Stimulated activated CD8-positive, alpha-beta memory T cell treated with anti-CD3 and anti-CD28 coated beads, Interleukin-4, amount 100 ng/mL, for 4 hours (primary cell): ENCODE results near the gene FHOD3.

Experiments
- DNase-seq, 2 donors: peaks; one replicate each; pipeline ENCODE4 v3.0.0-alpha.2; 2020; ENCODE audit warnings: low read depth in 2 of 2, low spot score in 1 of 2

The FHOD3 gene

DNA sequence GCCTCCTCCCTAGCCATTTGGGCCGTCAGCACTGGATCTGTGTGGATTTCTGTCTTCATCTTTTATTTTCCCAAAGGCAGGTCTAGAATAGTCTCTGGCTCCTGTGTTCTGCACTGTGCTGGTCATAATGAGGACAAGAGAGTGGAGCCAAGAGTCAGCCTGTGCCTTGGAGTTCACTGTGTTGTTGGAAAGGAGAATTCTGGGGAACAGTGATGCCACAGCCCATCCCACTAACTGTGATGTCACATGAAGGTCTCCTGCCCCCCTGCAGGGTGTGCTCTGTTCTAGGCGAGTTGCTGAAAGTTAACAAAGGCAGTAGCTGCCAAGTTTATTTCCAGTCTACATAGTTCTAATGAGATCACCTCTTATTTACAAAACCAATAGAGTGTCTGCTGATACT lies 282.8 kb downstream of the FHOD3 start:
- DNase-seq = no peak

DNA sequence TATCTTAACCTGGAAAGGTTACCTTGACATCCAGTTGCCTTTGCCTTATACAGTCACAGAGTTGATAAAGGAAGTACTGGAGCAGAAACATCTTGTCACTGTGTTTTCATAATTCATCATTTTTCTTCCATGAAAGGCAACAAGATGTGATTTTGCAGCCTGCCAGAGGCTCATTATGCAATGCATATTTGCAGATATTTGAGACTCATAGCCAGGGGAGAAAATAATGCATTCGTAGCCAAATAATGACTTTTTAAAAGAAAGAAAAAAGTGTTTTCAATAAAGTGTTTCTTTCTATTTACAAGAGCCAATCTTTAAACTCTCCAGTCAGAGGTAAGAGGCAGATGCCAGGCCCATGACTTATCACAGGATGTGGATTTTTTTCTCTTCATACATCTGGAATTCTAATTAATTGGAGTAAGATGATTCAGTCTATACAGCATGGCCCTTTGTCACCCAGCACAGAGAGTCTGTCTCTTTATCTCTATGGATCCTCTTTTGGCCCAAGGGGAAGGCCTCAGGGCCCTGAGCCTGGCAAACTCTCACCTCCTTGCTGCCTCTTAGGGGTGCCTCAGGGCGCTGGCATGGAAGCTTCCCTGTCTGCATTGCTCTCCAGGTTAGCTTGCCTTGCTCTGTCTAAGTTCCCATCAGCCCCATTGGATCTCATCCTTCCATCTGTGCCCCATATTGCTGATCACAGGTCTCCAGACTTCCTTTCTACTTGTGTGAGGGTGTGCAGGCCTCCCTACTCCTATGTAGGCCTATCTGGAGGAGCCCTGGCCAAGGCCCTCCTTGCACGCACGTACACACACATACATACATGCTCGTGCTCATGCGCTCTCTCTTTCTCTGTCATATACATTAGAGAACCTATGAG lies 283.6 kb downstream of the FHOD3 start:
- DNase-seq = no peak

DNA sequence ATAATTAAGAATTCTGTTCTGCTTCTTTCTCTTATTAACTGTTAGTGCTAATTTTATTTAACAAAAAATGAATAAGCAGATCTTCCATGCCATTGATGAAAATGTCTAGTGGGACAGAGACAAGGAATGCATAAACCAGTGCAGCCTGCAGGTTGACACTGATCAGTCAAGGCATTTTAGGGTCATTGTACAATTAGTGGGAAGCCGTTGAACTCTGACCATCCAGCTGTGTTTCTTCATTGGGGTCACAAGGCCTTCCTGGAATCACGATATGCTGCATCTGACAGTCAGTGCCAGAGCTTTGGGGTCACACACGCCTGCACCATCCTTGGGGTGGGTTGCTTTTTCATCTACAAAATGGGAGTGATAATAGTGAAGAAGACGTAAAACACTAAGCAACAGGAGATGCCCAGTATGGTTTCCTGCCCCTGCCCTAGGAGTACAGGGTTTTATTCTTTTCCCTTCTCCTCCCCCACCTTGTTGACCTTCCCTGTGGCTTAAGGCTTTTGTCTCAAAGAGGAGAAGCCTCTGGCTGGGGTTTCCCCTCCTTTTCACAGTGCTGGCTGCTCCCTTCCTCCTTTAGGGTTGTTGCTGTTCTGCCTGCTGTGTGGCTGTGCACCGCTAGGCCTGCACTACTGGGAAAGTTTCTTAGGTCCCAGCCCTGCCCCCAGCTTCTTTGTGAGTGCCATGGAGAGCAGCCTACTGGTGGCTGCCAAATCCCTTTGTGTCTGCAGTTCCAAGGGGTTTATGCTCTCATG lies 285.7 kb downstream of the FHOD3 start:
- no peak for DNase-seq

DNA sequence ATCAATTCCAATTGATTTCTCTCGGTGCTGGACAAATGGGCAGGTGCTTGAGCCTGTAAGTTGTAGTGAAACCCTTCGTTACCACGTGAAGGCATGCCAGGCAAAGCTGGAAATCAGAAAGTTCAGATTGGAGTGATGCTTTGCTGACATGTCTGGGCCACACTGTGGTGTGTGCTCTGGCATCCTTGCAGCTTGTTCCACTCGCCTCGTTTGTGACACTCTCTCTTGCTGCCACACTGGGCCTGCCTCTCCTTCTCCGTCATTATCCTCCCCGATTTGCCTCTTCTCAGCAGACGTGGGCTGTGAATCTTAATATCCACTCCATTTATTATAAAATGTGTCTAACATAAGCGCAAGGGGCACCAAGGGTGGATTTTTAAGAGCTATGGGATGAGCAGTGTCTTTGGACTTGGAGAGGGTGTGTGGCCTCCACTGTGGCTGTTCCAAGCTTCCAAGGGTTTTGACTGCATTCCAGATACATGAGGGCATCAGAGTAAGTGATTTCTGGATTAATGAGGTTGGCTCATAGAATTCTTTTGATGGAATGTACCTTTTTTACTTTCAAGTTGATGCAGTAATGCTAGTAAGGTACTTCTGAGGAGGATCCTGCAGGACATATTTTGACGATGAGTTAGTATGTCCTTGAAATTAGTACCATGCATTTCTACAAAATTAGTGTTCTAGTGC lies 292.5 kb downstream of the FHOD3 start:
- no peak for DNase-seq

DNA sequence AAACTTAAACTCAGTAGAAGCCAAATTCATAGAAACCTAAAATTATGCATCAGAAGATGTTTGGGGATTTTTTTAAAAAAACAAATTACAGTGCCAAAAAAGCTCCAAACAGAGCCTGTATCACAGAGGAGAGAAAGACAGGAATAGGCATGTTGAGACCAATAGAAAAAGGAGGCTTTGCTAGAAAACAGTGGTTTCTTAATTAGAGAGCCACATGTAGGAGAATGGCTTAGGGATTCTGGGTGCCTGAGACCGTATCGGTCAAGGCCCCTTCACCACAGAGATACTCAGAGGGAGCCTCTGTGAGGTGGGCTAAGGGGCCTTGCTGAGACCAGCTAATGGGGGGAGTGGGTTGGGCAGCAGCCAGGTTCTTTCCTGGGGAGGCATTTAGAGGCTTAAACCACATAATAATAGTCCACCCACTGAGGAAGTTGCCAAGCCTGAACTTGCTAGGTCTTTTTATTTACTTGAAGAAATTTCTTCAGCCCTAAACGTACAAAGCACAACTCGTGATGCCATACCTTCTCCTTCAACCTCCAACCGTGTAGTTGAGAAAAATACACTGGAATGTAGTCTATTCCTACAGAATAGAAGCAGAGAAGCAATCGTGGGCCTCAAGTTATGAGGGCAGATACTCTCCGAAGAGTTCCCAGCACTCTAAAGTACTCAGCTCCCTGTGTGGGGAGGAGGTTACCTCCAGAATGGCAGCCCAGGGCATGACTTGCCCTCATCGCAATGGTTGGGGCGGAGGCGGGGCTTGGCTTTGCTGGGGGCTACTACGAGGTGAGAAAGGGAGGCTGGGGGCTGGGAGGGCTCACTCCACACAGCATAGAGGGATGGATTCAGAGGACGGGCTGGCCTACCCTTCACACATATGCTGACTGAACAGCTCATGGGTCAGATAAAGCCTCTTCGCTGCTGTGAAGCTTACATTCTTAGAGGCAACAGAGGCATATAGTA lies 293.4 kb downstream of the FHOD3 start:
- no peak for DNase-seq

DNA sequence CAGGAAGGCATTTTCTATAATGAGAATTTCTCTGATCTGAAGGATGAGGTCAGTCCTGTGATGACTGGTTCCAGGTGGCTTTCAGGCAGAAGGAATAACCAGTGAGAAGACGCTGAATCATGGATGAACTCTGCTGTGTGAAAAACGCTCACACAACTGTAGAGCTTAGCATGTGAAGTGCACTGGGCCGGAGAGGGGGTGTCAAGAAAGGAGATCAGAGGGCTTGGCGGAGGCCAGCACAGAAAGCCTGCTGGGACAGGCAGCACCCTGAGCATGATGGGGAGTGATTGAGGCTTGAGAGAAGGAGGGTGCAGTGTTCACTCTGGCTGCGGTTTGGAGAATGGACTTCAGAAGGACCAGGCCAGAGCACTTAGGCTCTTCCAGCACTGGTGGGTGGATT lies 294.8 kb downstream of the FHOD3 start:
- DNase-seq = no peak

DNA sequence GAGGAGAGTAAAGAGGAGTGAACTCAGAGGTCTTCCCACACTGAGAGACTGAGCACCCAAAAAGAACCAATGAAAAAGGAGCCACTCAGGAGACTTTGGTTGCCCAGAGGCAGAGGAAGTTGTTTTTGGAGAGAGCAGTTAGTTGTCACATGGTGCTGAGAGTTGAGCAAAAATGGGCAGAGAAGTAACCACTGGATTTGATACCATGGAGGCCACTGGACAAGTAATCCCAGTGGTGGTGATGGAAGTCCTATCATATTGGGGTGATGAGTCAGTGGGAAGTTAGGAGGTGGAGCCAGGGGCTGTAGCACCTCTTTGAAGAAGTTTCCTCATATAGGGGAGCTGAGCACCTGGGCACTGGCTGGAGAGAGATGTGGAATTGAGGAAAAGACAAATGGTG lies 295.5 kb downstream of the FHOD3 start:
- no peak for DNase-seq

DNA sequence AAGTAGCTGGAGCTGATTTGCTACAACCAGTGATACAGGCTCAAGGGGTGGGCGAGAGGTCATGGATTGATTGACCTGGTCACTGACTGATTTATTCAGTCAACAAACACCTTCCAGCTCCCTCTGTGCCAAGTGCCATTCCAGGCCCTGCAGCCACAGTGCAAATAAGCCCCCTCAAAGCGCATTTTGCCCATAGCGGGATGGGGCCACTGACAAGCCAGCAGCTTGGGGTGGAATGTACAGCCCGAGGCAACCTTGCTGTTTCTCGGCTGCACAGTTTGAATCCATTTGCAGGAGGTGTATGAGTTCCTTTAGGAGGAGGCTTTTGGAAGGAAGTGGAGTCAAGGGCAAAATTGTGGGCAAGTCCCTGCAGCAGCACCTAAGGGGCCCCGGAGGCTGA lies 296.1 kb downstream of the FHOD3 start:
- no peak for DNase-seq

DNA sequence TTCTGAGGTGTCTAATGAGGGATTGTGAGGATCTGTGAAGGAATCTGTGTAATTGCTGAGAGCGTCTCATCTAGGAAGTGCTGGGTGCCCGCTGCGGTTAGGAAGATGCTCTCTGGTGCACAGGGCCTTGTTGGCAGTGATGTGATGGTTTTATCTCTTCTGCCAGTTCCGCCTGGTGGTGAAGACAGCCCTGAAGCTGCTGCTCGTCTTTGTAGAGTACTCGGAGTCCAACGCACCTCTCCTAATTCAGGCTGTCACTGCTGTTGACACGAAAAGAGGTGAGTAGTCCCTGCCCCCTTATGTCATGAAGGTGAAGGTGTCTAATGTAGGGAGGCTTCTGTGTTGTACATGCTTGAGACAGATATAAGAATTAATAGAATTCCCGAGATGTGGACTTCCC lies 297.1 kb downstream of the FHOD3 start:
- no peak for DNase-seq

DNA sequence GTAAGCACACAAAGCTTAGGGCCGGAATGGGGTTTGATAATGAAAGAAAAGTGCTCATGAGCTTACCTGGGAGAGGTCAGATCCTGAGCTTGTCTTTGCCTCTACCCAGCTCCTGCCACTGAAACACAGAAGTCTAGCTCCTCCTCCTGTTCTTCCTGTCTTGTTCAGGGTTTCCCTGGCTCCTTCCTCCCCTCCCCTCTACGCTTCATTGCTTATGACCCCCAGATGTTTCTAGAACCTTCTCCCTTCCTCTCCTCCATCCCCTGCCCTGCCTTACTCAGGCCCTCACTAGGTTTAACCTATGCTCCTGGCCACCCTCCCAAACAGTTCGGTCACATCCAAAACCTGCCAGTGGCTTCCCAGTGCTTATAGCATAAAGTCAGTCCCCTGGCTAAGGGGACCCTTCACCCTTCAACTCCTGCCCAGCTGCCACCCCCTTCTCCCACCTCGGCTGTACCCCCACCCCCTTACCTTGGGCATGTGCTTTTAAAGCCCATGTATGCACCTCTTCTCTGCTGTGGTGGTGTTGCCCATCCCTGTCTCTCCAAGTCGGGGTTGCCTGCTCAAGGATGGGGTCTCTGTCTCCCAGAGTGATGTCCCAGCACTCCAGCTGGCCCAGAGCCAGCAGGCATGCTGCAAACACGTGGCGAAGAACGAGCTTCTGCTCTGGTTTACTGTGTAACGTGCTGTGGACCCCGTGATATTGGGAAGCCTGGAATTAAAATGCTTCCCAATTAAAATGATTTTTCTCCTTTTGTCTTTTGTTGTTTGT lies 297.7 kb downstream of the FHOD3 start:
- DNase-seq = no peak

DNA sequence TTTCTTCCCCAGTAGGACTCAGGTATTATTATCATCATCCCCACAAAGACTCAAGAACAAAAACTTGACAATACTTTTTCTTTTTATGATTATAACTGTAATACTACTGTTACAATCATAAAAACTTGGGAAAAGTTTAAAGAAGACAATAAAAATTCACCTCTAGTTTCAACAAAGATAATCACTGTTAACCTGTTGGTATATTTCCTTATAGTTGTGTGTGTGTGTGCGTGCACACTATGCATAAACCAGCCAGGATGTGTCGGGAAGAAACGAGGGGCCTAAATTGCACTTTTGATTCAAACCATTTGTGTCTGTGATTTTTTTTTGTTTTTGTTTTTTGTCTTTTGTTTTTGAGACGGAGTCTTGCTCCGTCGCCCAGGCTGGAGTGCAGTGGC lies 298.3 kb downstream of the FHOD3 start:
- no peak for DNase-seq

DNA sequence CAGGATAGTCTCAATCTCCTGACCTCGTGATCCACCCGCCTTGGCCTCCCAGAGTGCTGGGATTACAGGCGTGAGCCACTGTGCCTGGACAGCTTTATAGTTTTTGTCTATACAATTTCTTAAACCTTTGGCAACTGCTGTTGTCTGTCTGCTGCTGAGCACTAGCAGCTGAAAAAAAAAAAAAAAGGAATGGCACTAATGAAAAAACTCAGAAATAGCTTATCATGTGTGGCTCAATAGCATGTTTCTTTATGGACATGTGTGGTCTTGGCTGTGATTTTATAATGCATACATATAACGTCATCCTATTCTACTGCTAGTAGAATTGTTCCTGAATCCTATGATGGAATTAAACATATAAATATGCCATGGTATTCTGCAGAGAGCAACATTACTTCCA lies 300.1 kb downstream of the FHOD3 start:
- DNase-seq = no peak

DNA sequence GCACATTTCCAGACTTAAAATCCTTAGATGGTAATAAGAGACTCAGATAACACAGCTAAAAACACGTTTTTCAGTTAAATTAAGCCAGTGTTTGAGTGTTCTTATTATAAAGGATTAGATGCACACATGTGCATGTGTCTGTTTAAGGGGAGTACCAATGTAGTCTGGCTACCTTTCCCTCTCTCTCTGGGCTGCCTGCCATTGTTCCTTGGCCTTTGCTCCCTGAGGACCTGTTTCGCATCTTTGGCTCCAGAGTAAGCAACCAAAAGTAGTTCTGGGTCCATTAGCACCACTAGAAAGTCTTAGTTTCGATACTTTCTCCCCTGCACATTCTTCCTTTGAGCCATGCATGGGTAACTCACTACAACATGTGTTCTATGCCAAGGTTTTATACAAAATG lies 303.0 kb downstream of the FHOD3 start:
- DNase-seq = no peak

DNA sequence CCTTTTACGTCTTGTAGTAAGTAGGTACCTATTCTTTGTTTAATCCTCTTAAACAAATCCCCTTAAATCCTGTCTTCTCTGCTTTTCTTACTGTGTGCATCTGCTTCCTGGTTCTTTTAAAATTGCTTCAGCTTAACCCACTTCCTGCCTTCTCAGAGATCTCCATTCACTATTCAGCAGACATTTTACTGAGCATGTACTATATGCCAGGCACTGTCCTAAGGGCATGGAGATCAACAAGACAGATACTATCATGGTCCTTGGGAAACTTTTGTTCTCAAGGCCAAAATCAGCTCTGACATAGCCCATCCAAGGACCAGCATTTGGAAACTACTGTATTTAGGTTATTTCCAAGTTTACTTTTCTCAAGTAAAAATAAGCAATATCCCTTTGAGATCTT lies 303.8 kb downstream of the FHOD3 start:
- no peak for DNase-seq

DNA sequence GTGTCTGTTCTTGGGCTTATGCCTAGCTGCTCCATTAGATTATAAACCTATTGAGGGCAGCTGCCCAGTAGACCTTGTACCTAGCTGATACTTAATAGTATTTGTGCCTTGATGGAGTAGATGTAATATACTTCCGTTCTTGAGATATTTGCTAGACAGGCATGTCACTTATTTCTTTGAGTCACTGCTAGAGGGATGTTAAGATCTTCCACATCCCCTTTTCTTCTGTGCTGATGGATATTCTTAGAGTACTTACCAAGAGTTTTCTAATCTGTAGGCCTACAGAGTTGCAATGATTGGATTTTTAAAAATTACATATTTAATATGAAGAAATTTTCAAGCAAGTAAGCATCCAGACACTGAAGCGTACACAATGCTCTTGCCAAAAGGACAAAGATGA lies 304.6 kb downstream of the FHOD3 start:
- DNase-seq = no peak

DNA sequence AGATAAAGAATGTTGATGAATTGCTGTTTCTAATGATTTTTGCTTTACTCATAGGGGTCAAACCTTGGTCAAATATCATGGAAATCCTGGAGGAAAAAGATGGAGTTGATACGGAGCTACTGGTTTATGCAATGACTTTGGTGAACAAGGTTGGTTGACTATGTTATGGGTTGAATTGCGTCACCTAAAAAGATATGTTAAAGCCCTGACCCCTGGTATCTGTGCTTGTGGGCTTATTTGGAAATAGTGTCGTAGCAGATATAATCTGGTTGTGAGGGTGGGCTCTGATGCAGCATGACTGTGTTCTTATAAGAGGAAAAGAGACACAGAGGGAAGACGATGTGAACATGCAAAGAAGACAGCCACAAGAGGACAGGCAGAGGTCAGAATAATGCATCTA lies 305.1 kb downstream of the FHOD3 start:
- no peak for DNase-seq

DNA sequence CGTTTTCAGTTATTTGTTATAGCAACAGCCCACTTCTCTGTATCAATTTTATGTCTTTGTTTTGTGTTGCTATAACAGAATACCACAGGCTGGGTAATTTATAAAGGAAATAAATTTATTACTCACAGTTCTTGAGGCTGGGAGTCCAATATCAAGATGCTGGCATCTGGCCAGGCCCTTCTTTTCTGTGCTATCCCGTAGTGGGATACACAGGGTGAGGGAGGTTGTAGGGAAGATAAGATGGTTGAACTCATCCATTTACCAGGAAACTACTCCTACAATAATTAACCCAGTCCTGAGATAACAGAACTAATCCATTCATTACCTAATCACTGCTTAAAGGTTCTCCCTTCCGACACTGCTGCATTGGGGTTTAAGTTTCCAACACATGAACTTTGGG lies 310.6 kb downstream of the FHOD3 start:
- DNase-seq = no peak

DNA sequence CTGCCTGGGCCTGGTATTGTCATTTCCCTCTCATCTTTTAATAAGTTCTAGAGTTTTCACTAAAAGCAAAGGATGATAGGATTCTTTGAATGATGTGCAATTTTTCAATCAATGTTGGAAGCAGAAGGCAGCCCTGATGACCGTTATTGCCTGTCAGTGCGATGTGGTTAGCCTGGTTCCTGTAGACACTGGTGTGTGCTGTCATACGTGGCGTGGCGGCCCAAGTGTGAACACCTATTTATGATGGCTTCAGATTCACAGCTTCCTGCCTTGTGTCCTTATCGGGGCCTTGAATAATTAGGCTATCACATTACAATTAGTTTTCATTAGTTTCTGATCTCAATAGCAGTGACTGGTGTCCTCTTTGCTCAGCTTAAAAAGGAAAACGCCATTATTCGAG lies 312.7 kb downstream of the FHOD3 start:
- DNase-seq = no peak

DNA sequence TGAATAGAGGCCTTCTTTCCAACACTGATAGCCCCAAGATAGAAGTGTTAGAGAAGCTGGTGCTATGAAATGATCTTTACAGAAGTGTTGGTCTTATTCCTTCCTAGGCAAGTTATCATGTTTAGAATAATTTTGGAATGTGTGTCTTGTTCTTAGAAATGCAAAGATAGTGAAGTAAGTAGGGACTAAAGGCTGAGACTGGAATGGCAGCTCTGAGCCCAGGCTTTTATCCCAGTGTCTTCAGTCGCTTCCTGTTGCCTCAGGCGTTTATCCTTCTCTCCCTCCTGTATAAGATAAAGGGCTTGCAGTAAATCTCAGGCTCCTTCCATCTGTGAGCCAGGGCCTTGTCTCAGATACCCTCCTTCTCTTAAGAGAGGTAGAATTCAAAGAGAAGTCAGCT lies 313.1 kb downstream of the FHOD3 start:
- no peak for DNase-seq

DNA sequence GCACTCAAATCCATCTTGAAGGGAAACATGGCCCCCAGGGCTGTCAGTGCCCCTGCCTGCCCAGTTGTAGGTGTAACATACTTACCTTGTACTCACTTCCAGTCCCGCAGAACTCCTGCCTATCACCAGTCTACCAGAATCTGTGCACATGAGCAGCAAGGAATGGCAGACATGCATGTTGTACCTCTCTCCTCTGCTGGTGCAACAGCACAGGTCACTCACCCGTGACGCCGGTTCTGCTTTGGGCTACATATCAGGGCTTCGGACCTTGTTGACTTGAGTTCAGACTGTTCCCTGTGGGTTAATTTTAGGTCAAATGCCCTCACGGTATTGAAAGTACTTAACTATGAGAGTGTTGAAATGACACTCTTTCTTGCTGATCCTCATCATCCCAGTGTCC lies 315.6 kb downstream of the FHOD3 start:
- no peak for DNase-seq
